ENCODE data around the gene RAG1.

Gene RAG1

DNA sequence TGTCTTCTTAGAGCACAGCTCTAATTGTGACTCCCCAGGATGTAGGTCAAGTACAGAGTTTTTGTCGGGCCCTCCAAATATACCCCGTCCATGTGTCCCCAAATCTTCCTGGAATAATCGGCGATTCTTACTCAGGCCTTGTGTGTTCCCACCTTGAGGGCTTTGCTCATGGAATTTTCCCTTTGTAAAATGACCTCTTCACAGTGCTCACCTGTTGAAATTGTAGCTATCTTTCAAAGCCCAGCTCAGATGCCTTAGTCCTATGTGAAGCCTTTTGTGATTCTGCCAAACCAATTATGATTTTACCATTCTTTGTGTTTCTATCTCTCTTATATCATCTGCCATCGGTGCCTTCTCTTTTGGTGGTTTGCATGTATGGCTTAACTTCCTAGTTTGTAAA lies 60.3 kb downstream of the RAG1 start:
- no peak for DNase-seq (ENCODE audit: low read depth)

DNA sequence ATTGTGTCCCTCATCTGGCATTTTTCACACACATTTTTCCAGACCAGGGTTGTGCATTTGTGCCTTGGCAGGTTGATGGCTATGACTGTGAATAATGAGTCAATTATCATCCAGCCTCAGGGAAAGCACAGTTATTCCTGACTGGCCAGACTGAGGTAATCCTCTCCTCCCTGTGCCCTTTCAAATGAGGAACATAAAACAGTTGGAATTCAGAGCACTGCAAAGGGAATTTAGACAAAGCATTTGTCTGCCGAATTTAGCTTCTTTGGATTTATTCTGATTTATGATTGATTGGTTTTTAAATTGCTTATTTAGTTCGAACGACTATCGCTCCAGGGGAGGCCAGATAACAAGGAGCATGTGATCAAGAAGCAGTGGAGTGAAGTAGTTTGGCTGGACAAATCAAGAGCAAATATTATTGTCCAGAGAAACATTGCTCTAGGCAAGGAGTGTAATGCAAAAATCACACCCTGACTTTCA lies 61.0 kb downstream of the RAG1 start:
- no peak for DNase-seq (ENCODE audit: low read depth)

Measured in HS-27A (cell line).